Hepatocyte (in vitro differentiated cells): ENCODE data around the gene SPDYE8. TPM values are rescaled to one million over a fixed set of nuclear protein-coding genes. Genes with fewer than 3 reads are reported as not detected.
"Not testable (repeated sequence)": the region's sequence is repeated elsewhere in the genome, so short reads cannot be mapped to it uniquely, and the experiment has no call there.

ENCODE experiments used
- DNase-seq: peaks from one replicate; pipeline ENCODE4 v3.0.0-alpha.2; 2016; ENCODE audit warnings: low spot score
- H2AFZ ChIP-seq: fragments of 200-600 bp; sonication (generic); 2 replicates; pipeline ENCODE4 v1.6.0; 2016; ENCODE audit warnings: antibody characterized with exemption, mild to moderate bottlenecking
- H3K27ac ChIP-seq: fragments of 200-600 bp; sonication (generic); 2 replicates; pipeline ENCODE4 v1.5.1; 2016; ENCODE audit warnings: mild to moderate bottlenecking
- H3K27me3 ChIP-seq: fragments of 200-600 bp; sonication (generic); 2 replicates; pipeline ENCODE4 v1.6.1; 2016
- H3K36me3 ChIP-seq: fragments of 200-600 bp; sonication (generic); replicated peaks from 2 replicates; pipeline ENCODE4 v1.5.1; 2016; ENCODE audit warnings: low read depth; ENCODE audit not compliant: insufficient read depth
- H3K4me1 ChIP-seq: fragments of 200-600 bp; sonication (generic); 2 replicates; pipeline ENCODE4 v1.5.1; 2016; ENCODE audit warnings: mild to moderate bottlenecking, moderate library complexity; ENCODE audit not compliant: insufficient read depth
- H3K4me2 ChIP-seq: fragments of 200-600 bp; sonication (generic); 2 replicates; pipeline ENCODE4 v1.6.0; 2016
- H3K4me3 ChIP-seq: fragments of 200-600 bp; sonication (generic); 2 replicates; pipeline ENCODE4 v1.5.1; 2016; ENCODE audit warnings: mild to moderate bottlenecking
- H3K79me2 ChIP-seq: fragments of 200-600 bp; sonication (generic); 2 replicates; pipeline ENCODE4 v1.6.0; 2017; ENCODE audit warnings: mild to moderate bottlenecking
- H3K9me2 ChIP-seq: fragments of 200-600 bp; sonication (generic); replicated peaks from 2 replicates; pipeline ENCODE4 v1.6.0; 2017; ENCODE audit warnings: mild to moderate bottlenecking; ENCODE audit not compliant: insufficient read depth
- H3K9me3 ChIP-seq: fragments of 200-600 bp; sonication (generic); 2 replicates; pipeline ENCODE4 v1.5.1; 2016; ENCODE audit warnings: low read depth, mild to moderate bottlenecking
- H4K20me1 ChIP-seq: fragments of 200-600 bp; sonication (generic); 2 replicates; pipeline ENCODE4 v1.6.0; 2016; ENCODE audit warnings: mild to moderate bottlenecking; ENCODE audit not compliant: insufficient read depth, poor library complexity, severe bottlenecking
- WGBS: methylation state at CpG from one replicate; pipeline ENCODE4 v1.1.6; 2016; ENCODE audit warnings: low lambda C conversion rate; ENCODE audit errors: missing lambda C conversion rate; 5-methylcytosine and 5-hydroxymethylcytosine counted together
- polyA plus RNA-seq: library from polyadenylated mRNA; unstranded; fragments of >200 nt; fragmentation: Nextera tagmentation; extraction: Ambion mirVana; gene quantifications from 2 replicates; pipeline ENCODE4 v1.2.1, GENCODE V29; 2016
- total RNA-seq: library from RNA; depleted of rRNA; stranded (reverse); fragments of >200 nt; gene quantifications from 2 replicates; pipeline ENCODE4 v1.2.3, GENCODE V29; 2014

Gene SPDYE8, protein sequence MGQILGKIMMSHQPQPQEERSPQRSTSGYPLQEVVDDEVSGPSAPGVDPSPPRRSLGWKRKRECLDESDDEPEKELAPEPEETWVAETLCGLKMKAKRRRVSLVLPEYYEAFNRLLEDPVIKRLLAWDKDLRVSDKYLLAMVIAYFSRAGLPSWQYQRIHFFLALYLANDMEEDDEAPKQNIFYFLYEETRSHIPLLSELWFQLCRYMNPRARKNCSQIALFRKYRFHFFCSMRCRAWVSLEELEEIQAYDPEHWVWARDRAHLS
- 0.07 TPM in 1 of 2 replicates, not detected in the other for total RNA-seq
- polyA plus RNA-seq: 0.17 and 0.19 TPM in 2 replicates

DNA sequence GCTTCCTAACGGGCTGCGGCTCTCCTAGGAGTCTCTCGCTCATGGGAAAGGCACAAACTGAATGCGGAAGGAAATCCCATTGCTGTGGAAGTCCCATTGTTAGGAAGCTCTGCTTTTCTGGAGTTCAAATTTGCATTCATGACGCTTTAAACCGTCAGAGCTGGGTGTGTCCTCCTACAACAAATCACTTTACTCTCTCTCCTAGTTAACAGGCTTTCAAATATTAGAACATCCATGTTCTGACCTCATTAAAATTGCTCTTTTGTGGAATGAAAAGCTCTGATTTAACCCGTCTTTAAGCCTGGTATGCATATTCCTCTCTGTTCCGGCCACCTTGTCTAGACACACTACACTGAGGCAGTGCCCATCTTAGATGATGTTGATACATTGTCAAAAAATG lies at the start of gene SPDYE8:
SPDYE8 (minus strand) TSS at position 101 of the 400 bp plus-strand sequence. CDS start 1,800 bp downstream, outside the sequence.
- H3K27me3 ChIP-seq, H2AFZ ChIP-seq, DNase-seq, H4K20me1 ChIP-seq, H3K4me2 ChIP-seq, H3K79me2 ChIP-seq, H3K4me1 ChIP-seq, H3K9me3 ChIP-seq, H3K36me3 ChIP-seq, H3K4me3 ChIP-seq, H3K9me2 ChIP-seq, H3K27ac ChIP-seq: not testable (repeated sequence)
- WGBS: no CpG with 5 or more reads among the region's 8 CpGs

DNA sequence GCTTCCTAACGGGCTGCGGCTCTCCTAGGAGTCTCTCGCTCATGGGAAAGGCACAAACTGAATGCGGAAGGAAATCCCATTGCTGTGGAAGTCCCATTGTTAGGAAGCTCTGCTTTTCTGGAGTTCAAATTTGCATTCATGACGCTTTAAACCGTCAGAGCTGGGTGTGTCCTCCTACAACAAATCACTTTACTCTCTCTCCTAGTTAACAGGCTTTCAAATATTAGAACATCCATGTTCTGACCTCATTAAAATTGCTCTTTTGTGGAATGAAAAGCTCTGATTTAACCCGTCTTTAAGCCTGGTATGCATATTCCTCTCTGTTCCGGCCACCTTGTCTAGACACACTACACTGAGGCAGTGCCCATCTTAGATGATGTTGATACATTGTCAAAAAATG lies 28.2 kb upstream of the SPDYE8 start, which contains the start of gene SPDYE11:
SPDYE11 (minus strand) TSS at position 101 of the 400 bp plus-strand sequence. CDS start 1,800 bp downstream, outside the sequence.
- H3K36me3 ChIP-seq, DNase-seq, H2AFZ ChIP-seq, H3K9me2 ChIP-seq, H3K27me3 ChIP-seq, H3K4me2 ChIP-seq, H4K20me1 ChIP-seq, H3K79me2 ChIP-seq, H3K4me3 ChIP-seq, H3K9me3 ChIP-seq, H3K27ac ChIP-seq, H3K4me1 ChIP-seq: not testable (repeated sequence)
- WGBS: no CpG with 5 or more reads among the region's 8 CpGs

DNA sequence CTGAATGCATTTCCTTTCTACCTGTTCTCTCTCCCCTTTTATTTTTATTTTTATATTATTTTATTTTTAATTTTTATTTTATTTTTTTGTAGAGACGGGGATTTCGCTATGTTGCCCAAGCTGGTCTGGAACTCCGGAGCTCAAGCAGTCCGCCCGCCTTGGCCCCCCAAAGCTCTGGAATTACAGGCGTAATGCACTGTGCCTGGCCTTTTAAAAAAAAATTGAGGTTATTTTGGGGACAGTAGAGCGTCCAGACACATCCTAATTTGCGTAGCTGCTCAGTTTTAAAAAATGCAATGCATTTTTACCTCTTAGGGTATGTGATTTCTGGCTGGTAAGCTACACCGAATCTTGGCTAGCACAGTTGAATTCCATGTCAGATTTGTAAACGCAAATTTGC lies 23.1 kb downstream of the SPDYE8 start:
- Histone ChIP-seq H3K27ac (peak overlapping the region; percentile 47), H3K4me2 (peak overlapping the region; percentile 82)
- WGBS: 29% methylated on average over 10 of the region's 10 CpGs

DNA sequence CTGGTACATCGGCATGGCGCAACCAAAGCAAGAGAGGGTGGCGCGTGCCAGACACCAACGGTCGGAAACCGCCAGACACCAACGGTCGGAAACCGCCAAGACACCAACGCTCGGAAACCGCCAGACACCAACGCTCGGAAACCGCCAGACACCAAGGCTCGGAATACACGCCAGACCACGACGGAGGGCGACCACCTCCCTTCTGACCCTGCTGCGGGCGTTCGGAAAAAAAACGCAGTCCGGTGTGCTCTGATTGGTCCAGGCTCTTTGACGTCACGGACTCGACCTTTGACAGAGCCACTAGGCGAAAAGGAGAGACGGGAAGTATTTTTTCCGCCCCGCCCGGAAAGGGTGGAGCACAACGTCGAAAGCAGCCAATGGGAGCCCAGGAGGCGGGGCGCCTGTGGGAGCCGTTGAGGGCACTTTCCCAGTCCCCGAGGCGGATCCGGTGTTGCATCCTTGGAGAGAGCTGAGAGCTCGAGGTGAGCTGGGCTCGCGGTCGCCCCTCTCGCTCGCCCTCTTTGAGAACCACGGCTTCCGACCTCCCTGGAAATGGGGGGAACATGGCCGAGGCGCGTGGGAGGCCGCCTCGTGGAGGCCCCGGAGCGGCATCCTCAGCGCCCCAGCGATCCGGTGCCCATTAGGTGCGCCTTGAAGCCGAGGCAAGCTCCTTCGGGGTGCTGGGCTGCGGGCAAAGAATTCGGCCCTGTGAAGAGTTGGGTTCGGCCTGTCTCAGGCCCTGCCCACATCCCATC lies 23.7 kb downstream of the SPDYE8 start:
- 1% methylated on average over 56 of the region's 66 CpGs for WGBS
- Histone ChIP-seq H2AFZ (peak overlapping the region; percentile 88), H3K4me3 (peak overlapping the region; percentile 87)

More for the DNA sequence above, 23.1 kb downstream of the SPDYE8 start:
- not testable (repeated sequence) for DNase-seq, H3K9me3 ChIP-seq, H3K27me3 ChIP-seq, H3K4me1 ChIP-seq, H3K36me3 ChIP-seq, H4K20me1 ChIP-seq, H3K9me2 ChIP-seq
- Histone ChIP-seq H3K79me2 (peaks cover 10% of the 10 kb centered on the region), H2AFZ (peak overlapping the region; percentile 45), H3K4me3 (peak overlapping the region; percentile 17)

DNA sequence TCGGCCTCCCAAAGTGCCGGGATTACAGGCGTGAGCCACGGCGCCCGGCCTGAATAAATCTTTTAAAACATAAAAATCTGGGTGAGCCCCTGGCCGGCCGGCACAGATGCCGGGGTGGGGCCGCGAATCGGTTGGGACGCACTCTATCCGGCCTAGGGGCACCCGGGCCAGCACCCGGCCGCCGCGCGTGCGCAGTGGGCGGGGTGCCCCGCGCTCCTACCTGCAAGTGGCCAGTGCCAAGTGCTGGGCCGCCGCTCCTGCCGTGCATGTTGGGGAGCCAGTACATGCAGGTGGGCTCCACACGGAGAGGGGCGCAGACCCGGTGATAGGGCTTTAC lies 24.2 kb downstream of the SPDYE8 start:
- Histone ChIP-seq H3K27ac (peak overlapping the region; percentile 80), H3K79me2 (peaks cover 10% of the 10 kb centered on the region), H2AFZ (peak overlapping the region; percentile 3), H3K4me2 (peak overlapping the region; percentile 22), H3K4me3 (peak overlapping the region; percentile 28)
- WGBS: under 1% methylated on average over 24 of the region's 30 CpGs
- not testable (repeated sequence) for H3K4me1 ChIP-seq, H3K36me3 ChIP-seq, H3K27me3 ChIP-seq, H3K9me2 ChIP-seq, H4K20me1 ChIP-seq, H3K9me3 ChIP-seq, DNase-seq

More for the DNA sequence above, 23.7 kb downstream of the SPDYE8 start:
- H3K27me3 ChIP-seq, H3K36me3 ChIP-seq, H3K9me3 ChIP-seq, H3K9me2 ChIP-seq, H3K4me1 ChIP-seq, H4K20me1 ChIP-seq: not testable (repeated sequence)
- peak overlapping the region; percentile 95 for H3K27ac ChIP-seq
- DNase-seq: peak; percentile 86
- peaks cover 10% of the 10 kb centered on the region for H3K79me2 ChIP-seq
- H3K4me2 ChIP-seq: peak overlapping the region; percentile 77

DNA sequence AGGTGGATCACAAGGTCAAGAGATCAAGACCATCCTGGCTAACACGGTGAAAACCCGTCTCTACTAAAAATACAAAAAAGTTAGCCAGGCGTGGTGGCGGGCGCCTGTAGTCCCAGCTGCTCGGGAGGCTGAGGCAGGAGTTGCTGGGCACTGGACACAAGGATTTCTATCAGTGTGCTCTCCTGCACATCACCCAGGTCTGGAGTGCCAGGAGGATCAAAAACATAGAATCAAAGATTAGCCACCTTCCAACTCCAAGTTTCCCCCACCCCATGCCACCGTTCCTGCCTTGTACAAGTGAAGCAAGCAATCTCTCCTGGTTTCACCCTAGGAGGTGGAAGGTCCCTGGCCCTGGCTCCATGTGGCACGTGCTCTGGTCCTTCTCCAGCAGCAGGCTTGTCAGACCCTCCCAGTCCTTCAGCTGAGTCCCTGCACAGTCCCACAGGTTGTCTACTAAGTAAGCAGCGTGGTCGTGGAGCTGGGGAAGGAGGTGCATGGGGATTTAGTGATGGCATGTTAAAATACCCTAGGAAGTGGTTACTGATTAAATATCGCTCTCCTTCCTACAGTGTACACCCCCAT lies 31.6 kb downstream of the SPDYE8 start:
- H4K20me1 ChIP-seq, H3K9me3 ChIP-seq, H3K4me1 ChIP-seq, H3K27ac ChIP-seq, H3K9me2 ChIP-seq, H3K4me3 ChIP-seq, DNase-seq, H3K36me3 ChIP-seq, H3K27me3 ChIP-seq, H3K79me2 ChIP-seq, H3K4me2 ChIP-seq, H2AFZ ChIP-seq: not testable (repeated sequence)
- no CpG with 5 or more reads among the region's 11 CpGs for WGBS

DNA sequence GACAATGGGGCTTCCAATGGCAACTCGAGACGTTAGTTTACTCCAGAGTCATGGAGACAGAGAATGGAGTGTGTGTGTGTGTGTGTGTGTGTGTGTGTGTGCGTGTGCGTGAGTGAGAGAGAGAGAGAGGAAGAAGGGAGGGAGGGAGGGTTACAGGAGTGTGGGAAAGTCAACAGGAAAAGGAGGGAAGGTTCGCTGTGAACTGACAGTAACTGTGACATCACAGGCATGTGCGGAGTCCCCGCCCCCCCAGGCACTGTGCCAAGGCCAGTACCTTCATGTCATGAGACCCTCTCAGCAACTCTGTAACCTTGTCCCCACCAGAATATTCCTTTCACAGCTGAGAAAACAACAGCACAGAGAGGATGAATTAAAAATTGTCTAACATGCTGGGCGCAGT lies 32.1 kb downstream of the SPDYE8 start:
- not testable (repeated sequence) for H3K9me2 ChIP-seq, H2AFZ ChIP-seq, H3K79me2 ChIP-seq, DNase-seq, H3K36me3 ChIP-seq, H3K27me3 ChIP-seq, H3K27ac ChIP-seq, H3K4me1 ChIP-seq, H4K20me1 ChIP-seq, H3K4me3 ChIP-seq, H3K9me3 ChIP-seq, H3K4me2 ChIP-seq
- WGBS: 91% methylated on average over 4 of the region's 8 CpGs

DNA sequence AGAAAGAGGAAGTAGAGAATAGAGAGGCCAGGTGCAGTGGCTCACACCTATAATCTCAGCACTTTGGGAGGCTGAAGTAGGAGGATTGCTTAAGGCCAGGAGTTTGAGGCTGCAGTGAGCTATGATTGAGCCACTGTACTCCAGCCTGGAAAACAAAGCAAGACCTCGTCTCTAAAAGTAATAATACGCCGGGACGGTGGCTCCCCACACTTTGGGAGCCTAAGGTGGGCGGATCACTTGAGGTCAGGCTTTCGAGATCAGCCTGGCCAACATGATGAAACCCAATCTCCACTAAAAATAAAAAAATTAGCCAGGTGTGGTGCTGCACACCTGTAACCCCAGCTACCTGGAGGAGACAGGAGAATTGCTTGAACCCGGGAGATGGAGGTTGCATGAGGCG lies 34.1 kb downstream of the SPDYE8 start:
- H4K20me1 ChIP-seq, H3K9me3 ChIP-seq, H3K4me2 ChIP-seq, H3K27ac ChIP-seq, H3K79me2 ChIP-seq, H3K4me1 ChIP-seq, H3K36me3 ChIP-seq, DNase-seq, H2AFZ ChIP-seq, H3K9me2 ChIP-seq, H3K27me3 ChIP-seq, H3K4me3 ChIP-seq: not testable (repeated sequence)
- WGBS: 99% methylated on average over 8 of the region's 8 CpGs
